GM10248 (cell line): ENCODE results near the gene BTBD2.

Experiments
- CTCF ChIA-PET: fragments of 300-600 bp; sonication (Branson Sonifier 250); formaldehyde crosslinking; extraction: SDS; loops from one replicate; lab custom pipeline; 2021; ENCODE audit warnings: antibody characterized with exemption; lab: Yijun Ruan, JAX
- POLR2A ChIA-PET: fragments of 350-650 bp; sonication (Branson Sonifier 250); formaldehyde crosslinking; extraction: SDS; loops from one replicate; lab custom pipeline; 2020; ENCODE audit warnings: antibody characterized with exemption; lab: Yijun Ruan, JAX
- DNase-seq: peaks from one replicate; pipeline ENCODE4 v3.0.0; 2012; ENCODE audit errors: extremely low spot score
- TF ChIP-seq, protein P1 (sequence below): IDR thresholded peaks from 2 replicates; pipeline ENCODE4 v1.5.1; 2012; ENCODE audit warnings: mild to moderate bottlenecking, low read depth; ENCODE audit errors: extremely low read depth, missing control alignments, control extremely low read depth

BTBD2 gene

GRCh38 chr19:1949304-1950101 is 66.0 kb downstream of the BTBD2 start:
- DNase-seq = no peak
- TF ChIP-seq, protein P1, sequence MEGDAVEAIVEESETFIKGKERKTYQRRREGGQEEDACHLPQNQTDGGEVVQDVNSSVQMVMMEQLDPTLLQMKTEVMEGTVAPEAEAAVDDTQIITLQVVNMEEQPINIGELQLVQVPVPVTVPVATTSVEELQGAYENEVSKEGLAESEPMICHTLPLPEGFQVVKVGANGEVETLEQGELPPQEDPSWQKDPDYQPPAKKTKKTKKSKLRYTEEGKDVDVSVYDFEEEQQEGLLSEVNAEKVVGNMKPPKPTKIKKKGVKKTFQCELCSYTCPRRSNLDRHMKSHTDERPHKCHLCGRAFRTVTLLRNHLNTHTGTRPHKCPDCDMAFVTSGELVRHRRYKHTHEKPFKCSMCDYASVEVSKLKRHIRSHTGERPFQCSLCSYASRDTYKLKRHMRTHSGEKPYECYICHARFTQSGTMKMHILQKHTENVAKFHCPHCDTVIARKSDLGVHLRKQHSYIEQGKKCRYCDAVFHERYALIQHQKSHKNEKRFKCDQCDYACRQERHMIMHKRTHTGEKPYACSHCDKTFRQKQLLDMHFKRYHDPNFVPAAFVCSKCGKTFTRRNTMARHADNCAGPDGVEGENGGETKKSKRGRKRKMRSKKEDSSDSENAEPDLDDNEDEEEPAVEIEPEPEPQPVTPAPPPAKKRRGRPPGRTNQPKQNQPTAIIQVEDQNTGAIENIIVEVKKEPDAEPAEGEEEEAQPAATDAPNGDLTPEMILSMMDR = no peak
- CTCF ChIA-PET = no interaction called here
- POLR2A ChIA-PET = no interaction called here

GRCh38 chr19:1947651-1948209 is 67.8 kb downstream of the BTBD2 start:
- CTCF ChIA-PET = no interaction called here
- DNase-seq = no peak
- POLR2A ChIA-PET = no interaction called here
- TF ChIP-seq, protein P1 = no peak

DNA sequence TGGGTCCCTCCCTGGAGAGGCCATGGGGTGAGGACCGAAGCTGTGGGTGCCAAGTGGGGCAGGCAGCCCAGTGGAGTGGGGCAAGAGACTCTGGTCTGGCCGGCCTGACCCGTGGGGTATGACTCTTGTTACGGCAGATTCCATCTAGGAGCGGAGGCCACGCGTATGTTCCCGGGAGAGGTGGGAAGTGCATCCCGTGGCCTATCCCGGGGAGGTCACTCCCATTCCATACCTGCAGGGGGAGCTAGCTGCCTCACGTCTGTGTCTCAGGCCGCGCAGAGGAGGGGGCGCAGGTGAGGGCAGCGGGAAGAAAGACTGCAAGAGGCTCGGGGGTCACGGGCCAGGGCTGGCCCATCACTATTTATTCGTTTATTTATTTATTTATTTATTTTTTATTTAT is 69.6 kb downstream of the BTBD2 start:
- no peak for DNase-seq
- TF ChIP-seq, protein P1 = peak; percentile 45
- POLR2A ChIA-PET = interaction anchor here (0.9 kb wide), 1 partner anchor 1370 kb away, joined by 5 read pairs; no protein-coding TSS in a partner anchor
- CTCF ChIA-PET = interaction anchor here (0.8 to 2.1 kb wide), 8 partner anchors 8 to 62 kb away, joined by 3 to 9 read pairs (median 3); no protein-coding TSS in a partner anchor

- TF ChIP-seq, protein P1 = no peak
- no peak for DNase-seq
- ChIA-PET POLR2A (no interaction called here), CTCF (interaction anchor here (1.1 to 2.1 kb wide), 6 partner anchors 9 to 63 kb away, joined by 3 to 9 read pairs (median 4); no protein-coding TSS in a partner anchor)
Observed at GRCh38 chr19:1944916-1945561, 70.5 kb downstream of the BTBD2 start.

DNA sequence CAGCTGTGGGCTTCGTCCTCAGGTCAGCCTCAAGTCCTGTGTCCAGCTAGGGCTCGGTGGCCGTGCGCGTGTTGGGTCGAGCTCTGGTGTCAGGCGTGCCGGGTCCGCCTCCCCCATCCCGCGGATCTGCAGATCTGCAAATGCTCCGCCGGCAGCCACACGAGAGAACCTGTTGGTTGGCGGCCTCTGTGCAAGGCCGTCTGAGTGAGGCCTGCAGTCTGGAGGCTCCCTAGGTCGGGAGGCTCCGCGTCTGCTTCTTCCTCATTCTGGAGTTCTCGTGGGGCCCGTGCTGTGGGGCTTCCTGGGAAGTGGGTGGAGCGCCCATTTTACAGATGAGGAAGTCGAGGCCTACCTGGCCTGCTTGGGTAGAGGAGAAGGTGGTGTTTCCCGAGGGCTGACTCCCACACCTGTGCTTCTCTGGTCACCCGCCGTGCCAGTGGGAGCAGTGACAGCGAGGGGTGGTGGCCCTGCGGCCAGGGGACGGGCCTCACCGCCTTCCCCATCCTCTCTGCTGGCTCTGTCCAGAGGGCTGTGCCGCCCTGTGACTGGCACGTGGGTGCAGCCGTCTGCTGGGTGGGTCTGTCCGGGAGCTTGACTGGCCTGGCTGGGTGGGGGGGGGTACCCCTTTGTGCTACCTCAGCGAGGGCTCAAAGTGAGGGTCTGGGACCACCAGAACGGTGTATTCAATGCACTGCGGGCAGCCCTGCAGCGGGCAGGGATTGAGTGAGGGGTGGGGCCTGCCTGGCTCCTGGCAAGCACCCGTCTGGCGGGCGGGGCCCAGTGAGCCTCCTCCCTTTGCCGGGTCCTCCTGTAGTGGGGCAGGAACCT is 71.2 kb downstream of the BTBD2 start:
- POLR2A ChIA-PET = interaction anchor here (1.3 kb wide), 1 partner anchor 107 kb away, joined by 3 read pairs; no protein-coding TSS in a partner anchor
- CTCF ChIA-PET = interaction anchor here (1.0 to 2.1 kb wide), 3 partner anchors 15 to 16 kb away, joined by 3 to 9 read pairs (median 4); no protein-coding TSS in a partner anchor

More for the DNA sequence above, 71.2 kb downstream of the BTBD2 start:
- DNase-seq = no peak
- TF ChIP-seq, protein P1 = no peak
